ENCODE data around the gene TRIM24.
"Not testable (repeated sequence)": the region's sequence is repeated elsewhere in the genome, so short reads cannot be mapped to it uniquely, and the experiment has no call there.

The TRIM24 gene

GRCh38 chr7:138460176-138460648 lies at the start of gene TRIM24:
TRIM24 (plus strand) TSS chr7:138460259; CDS start chr7:138460549, 290 bp downstream.
- DNase-seq: peak; percentile 100

- DNase-seq: not testable (repeated sequence)
These were observed 48.0 kb upstream of the TRIM24 start for GRCh38 chr7:138412077-138412476.

- DNase-seq: not testable (repeated sequence)
These were observed 47.1 kb upstream of the TRIM24 start for GRCh38 chr7:138412921-138413320.

- no peak for DNase-seq
These were observed 42.9 kb upstream of the TRIM24 start for GRCh38 chr7:138417078-138417700.

- no peak for DNase-seq
These were observed 42.3 kb upstream of the TRIM24 start for GRCh38 chr7:138417764-138418163.

GRCh38 chr7:138418403-138418802 lies 41.7 kb upstream of the TRIM24 start:
- not testable (repeated sequence) for DNase-seq

- DNase-seq: no peak
These were observed 35.0 kb upstream of the TRIM24 start for GRCh38 chr7:138425026-138425425.

- no peak for DNase-seq
These were observed 30.3 kb upstream of the TRIM24 start for GRCh38 chr7:138429577-138430250.

GRCh38 chr7:138431517-138431916 lies 28.5 kb upstream of the TRIM24 start:
- no peak for DNase-seq

GRCh38 chr7:138433583-138434443 lies 26.2 kb upstream of the TRIM24 start:
- peak; percentile 30 for DNase-seq

GRCh38 chr7:138434597-138435019 lies 25.5 kb upstream of the TRIM24 start:
- no peak for DNase-seq

- no peak for DNase-seq
These were observed 24.7 kb upstream of the TRIM24 start for GRCh38 chr7:138435231-138435919.

GRCh38 chr7:138436388-138436787 lies 23.7 kb upstream of the TRIM24 start:
- DNase-seq: no peak

GRCh38 chr7:138440460-138440859 lies 19.6 kb upstream of the TRIM24 start:
- DNase-seq: no peak

- no peak for DNase-seq
These were observed 17.2 kb upstream of the TRIM24 start for GRCh38 chr7:138442822-138443221.

- DNase-seq: peak; percentile 0
These were observed 10.5 kb upstream of the TRIM24 start for GRCh38 chr7:138449580-138449979.

- no peak for DNase-seq
These were observed 4.5 kb upstream of the TRIM24 start for GRCh38 chr7:138455609-138456008.

- DNase-seq: no peak
These were observed 3.8 kb upstream of the TRIM24 start for GRCh38 chr7:138456220-138456619.

GRCh38 chr7:138458576-138459412 lies 1.3 kb upstream of the TRIM24 start:
- DNase-seq: no peak

GRCh38 chr7:138459413-138460175 lies 465 bp upstream of the TRIM24 start:
- DNase-seq: peak; percentile 100
